HG03280 (cell line): Measurements from ENCODE around the gene IL6.
A peak's percentile ranks its signal among the peaks of the same experiment; 100 is the strongest.

ENCODE experiments used
- ATAC-seq: cut with Tn5 transposase; IDR thresholded peaks from one replicate; pipeline ENCODE4 v1.9.1; 2021; ENCODE audit warnings: mild to moderate bottlenecking, moderate library complexity; ENCODE audit not compliant: unreplicated experiment

Gene IL6

GRCh38 chr7:22726345-22726906 is 574 bp upstream of the IL6 start:
- peak; percentile 73 for ATAC-seq

- ATAC-seq: no peak
These were observed 675 bp downstream of the IL6 start for GRCh38 chr7:22727714-22728035.

- ATAC-seq: no peak
These were observed 1.5 kb downstream of the IL6 start for GRCh38 chr7:22728401-22729029.

- no peak for ATAC-seq
These were observed 2.3 kb downstream of the IL6 start for GRCh38 chr7:22729180-22729825.

- no peak for ATAC-seq
These were observed 3.2 kb downstream of the IL6 start for GRCh38 chr7:22730066-22730710.

- no peak for ATAC-seq
These were observed 4.1 kb downstream of the IL6 start for GRCh38 chr7:22730921-22731654.

GRCh38 chr7:22731766-22732165 is 4.8 kb downstream of the IL6 start:
- no peak for ATAC-seq

GRCh38 chr7:22732556-22733126 is 5.6 kb downstream of the IL6 start:
- no peak for ATAC-seq

- ATAC-seq: no peak
These were observed 6.8 kb downstream of the IL6 start for GRCh38 chr7:22733761-22734160.

- no peak for ATAC-seq
These were observed 16.0 kb downstream of the IL6 start for GRCh38 chr7:22743014-22743413.

- ATAC-seq: no peak
These were observed 24.3 kb downstream of the IL6 start for GRCh38 chr7:22751341-22751740.

- ATAC-seq: no peak
These were observed 30.5 kb downstream of the IL6 start for GRCh38 chr7:22757338-22757994.

- no peak for ATAC-seq
These were observed 31.6 kb downstream of the IL6 start for GRCh38 chr7:22758576-22758975.

GRCh38 chr7:22759721-22760120 is 32.7 kb downstream of the IL6 start:
- ATAC-seq: no peak

- no peak for ATAC-seq
These were observed 35.9 kb downstream of the IL6 start for GRCh38 chr7:22762866-22763265.

GRCh38 chr7:22765609-22766008 is 38.6 kb downstream of the IL6 start:
- ATAC-seq: peak; percentile 72

GRCh38 chr7:22771194-22771871 is 44.3 kb downstream of the IL6 start:
- no peak for ATAC-seq

GRCh38 chr7:22771872-22772228 is 44.9 kb downstream of the IL6 start:
- ATAC-seq: no peak

- no peak for ATAC-seq
These were observed 45.9 kb downstream of the IL6 start for GRCh38 chr7:22772885-22773284.

- ATAC-seq: no peak
These were observed 50.0 kb downstream of the IL6 start for GRCh38 chr7:22776964-22777363.
